Activated CD4-positive, alpha-beta T cell treated with anti-CD3 and anti-CD28 coated beads, Interleukin-10, Interleukin-2, amounts not matched to agents 100 ng/mL and 50 ng/mL, durations not matched to agents 16 hours and 8 hours (primary cell): Measurements from ENCODE around the gene APBB2.

Experiments used
- DNase-seq: peaks from one replicate; pipeline ENCODE4 v3.0.0-alpha.2; 2020

APBB2 gene

DNA sequence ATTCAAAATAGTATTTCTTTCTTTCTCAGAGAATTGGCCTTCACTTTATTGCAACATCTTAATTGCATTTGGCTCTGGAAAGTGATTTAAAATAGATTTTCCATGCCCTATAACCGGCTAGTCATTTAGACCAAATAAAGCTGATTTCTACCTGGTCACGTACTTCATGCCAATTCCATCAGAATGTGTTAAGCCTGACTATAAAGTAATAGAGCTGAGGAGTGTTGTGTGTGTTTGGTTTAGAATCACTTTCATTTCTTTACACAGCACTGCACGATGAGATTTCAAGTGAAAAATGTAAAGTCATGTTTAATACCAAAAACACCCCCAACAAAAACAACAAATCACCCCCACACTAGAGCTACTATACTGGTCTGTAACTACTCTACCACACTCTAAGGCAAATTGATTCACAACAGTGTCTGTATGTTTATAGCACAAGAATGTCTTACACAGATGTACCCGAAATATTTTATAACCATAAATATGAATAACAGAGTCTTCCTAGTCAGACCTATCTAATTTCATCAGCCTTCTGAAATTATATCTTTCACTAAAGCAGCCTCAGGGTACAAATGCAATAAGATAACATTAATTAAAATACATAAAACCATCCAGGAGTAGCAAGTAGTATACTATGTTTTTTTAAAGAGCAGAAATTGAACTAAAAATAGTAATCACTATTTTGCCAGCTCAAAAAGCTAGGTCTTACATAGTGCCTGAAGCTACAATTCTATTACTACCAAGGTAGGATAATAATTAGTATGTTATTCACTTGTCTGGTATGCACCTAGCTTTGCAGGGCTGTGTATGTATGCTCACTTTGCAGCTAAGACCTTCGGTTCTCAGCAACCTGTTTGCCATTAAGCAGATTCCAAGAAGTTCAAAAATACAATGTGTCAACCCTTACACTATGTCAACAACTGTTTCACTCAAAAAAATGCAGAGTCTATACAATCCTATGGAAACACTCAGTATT lies 28.4 kb downstream of the APBB2 start:
- DNase-seq = no peak

GRCh38 chr4:41184009-41184408 lies 30.3 kb downstream of the APBB2 start:
- DNase-seq = no peak

DNA sequence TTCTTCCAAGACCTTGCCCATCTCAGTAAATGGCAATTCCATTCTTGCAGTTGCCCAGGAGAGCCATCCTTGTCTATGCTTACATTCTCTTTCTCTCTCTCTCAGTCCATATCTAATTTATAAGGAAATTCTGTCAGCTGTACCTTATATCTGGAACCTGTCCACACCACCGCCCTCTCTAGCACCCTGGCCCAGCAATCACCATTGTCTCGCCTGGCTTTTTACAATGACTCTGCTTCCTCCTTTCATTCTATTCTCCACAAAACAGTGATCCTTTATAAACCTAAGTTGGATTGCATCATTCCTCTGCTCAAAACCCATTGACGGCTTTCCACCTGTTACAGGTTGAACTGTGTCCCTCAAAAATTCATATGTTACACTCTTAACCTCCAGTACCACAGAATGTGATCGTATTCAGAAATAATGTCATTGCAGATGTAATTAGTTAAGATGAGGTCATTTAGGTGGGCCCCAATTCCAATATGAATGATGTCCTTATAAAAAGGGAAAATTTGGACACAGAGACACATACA lies 31.3 kb downstream of the APBB2 start:
- DNase-seq = no peak

GRCh38 chr4:41181037-41181436 lies 33.3 kb downstream of the APBB2 start:
- DNase-seq = no peak

DNA sequence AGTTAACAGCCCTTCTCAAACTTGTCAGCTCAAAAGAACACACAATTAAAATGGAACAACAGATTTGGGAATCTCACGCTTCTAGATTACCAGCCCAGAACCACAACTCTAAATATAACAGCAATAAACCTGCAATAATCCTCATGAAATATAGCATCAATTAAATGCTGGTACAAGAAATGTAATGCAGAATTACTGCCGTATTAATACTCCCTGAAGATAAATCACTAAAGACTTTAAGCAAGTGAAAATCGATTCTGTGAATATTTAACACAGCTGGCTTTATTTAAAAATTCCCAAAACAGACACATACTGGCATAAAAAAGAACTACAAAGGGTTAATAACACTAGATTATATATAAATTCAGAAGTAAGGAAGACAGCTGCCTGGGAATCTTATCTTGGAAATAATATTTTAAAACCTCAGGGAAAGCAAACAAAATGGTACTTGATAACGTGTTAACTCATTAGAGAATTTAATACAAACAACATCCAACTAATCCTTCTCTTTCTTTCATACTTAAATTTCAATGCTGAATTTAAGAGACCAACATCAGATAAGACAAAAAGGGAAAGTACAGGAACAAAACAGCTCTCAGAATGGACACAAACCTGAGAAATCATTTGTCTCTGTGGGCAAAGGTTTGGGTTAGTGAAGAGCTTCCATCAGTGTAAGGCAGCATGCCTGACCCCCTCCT lies 34.7 kb downstream of the APBB2 start:
- no peak for DNase-seq

GRCh38 chr4:41178372-41179370 lies 35.7 kb downstream of the APBB2 start:
- DNase-seq = no peak

- no peak for DNase-seq
Observed at GRCh38 chr4:41177016-41177415, 37.3 kb downstream of the APBB2 start.

DNA sequence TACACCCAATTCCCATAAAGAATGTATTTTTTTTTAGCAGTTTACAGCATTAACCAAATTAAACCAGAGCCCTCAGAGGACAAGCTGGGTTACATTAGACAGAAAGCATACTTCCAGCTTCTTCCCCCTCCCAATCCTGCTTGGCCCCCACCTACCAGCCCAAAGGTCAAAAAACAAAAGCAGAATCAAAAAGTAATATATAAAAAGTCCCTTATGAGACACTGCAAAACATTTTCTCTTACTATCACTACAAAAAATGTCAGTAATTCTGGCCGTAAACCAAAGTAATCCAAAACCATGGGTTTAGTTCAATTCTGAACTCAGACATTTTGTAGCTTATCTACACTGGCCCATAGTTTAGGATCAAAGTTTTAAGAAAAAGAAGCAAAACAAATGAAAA lies 38.0 kb downstream of the APBB2 start:
- no peak for DNase-seq

DNA sequence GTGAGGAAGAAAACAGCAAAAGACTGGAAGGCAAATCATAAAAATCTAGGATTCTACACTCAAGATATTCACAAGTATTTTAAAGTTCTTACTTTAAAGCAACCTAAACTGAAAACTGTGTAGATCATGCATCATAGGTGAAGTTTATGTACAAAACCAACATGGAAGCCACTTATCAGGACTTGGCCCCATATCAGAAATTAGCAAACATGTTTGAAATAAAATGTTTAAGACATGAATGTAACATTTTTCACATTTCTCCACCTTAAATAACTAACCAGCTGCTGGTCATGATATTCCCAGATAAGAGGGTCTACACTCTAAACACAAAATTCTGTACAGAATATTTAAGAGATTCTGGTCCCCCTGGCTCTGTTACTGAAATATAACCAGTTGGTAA lies 38.5 kb downstream of the APBB2 start:
- DNase-seq = no peak

DNA sequence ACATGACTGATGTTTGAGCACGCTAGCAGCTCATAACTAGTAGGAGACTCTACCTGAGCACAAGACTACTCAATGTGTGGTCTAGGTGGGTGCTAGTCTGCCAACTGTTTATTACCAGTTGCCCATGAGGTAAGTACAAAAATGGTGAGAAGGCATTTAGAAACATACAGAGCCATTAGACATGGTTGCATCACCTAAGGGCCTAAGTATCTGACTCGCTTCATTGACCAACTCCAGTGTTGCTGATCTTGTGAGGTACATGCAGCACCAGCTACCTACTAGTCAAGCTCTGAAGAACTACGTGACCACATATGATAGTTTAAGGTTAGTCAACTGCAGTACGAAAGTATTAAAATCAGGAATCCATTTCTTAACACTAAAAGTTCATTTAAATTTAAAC lies 39.9 kb downstream of the APBB2 start:
- DNase-seq = no peak

- DNase-seq = no peak
Observed at GRCh38 chr4:41172786-41173185, 41.6 kb downstream of the APBB2 start.

DNA sequence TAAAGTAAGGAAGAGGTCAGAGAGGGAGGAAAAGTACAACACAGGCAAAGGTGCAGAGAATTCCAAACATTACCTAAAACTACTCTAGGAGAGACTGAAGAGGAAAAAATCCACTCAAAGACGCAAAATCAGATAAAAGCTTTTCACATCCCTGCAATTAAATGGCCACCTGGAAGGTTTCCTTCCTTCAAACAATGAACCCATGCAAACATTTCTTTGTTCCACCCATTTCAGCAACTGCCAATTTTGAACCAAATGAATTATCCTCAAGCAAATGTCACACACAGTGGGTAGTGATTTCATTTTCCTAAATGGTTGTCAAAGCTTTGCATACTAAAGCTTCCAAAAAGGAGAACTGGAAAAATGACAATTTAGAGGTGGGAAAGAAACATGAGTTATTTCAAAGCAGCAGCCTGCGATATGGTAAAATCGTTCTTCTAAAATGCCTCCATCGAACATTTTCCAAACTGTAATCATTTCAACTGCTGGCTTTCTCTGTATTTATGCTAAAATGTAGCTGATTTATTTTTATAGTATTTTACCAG lies 45.0 kb downstream of the APBB2 start:
- no peak for DNase-seq

- DNase-seq = no peak
Observed at GRCh38 chr4:41167191-41167590, 47.2 kb downstream of the APBB2 start.

DNA sequence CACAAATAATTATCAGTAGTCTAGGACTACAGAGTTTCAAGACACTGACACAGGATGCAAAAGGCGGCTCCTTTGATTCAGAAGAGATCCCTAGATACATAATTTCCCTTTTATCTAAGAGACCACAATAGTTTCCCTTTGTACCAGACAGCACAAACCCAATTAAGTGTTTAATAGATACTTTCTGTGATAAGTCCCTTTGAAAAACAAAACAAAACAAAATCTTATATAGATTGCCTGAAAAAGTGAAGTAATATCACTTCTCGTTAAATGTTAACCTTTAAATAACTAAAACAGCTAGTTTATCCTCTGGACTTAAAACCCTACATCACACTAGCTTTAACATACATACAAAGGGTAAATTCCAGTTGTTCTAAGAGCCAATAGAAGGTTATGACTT lies 49.9 kb downstream of the APBB2 start:
- DNase-seq = no peak

GRCh38 chr4:41161355-41161754 lies 53.0 kb downstream of the APBB2 start:
- DNase-seq = no peak

- DNase-seq = no peak
Observed at GRCh38 chr4:41160856-41161255, 53.5 kb downstream of the APBB2 start.

- no peak for DNase-seq
Observed at GRCh38 chr4:41160012-41160789, 54.1 kb downstream of the APBB2 start.

GRCh38 chr4:41158756-41159155 lies 55.6 kb downstream of the APBB2 start:
- no peak for DNase-seq

DNA sequence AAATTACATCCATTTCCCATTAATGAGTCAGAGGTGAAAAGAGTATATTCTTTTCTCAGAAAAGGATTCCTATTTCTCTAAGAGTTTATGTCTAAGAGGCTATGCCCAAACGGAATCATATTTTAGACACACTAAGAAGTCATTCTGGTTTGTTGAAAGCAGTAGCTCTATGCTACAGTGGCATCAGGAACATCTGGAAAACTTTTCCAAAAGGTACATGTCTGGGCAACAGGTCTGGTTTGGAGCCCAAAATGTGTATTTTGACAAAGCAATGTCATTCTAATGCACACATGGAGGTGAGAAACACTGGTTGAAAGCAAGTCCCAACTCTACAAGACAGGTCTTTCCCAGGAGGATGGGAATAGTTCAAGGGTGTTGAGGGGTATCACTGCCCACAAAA lies 56.1 kb downstream of the APBB2 start:
- DNase-seq = no peak

DNA sequence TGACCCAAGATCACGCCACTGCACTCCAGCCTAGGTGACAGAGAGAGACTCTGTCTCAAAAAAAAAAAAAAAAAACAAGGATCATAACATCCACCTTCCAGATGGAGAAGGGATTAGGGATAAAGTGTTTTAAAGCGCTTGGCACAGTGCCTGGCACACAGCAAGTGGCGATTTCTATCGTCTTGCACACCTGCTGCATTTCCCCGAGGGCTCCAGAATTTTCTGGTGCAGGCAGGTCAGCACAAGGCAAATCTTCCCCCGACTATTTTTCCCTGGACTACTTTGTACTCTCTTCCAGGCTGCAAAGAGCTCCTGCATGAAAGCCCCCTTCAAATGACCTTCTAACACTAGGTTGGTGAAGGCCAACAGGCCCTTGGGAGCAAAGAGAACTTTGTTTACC lies 57.3 kb downstream of the APBB2 start:
- DNase-seq = no peak

GRCh38 chr4:41156574-41156973 lies 57.8 kb downstream of the APBB2 start:
- no peak for DNase-seq
